BLaER1 treated with 17β-estradiol and CSF1 and Interleukin-3, amounts not matched to agents 10 nM and 100 nM (cell line): ENCODE results near the gene RNF144A.

ENCODE experiments used
- H3K27ac ChIP-seq, 11 experiments: shearing (Covaris generic); formaldehyde crosslinking; 2 replicates each; pipeline ENCODE4 v1.8.1; 2022
- H3K27me3 ChIP-seq, 11 experiments: shearing (Covaris generic); formaldehyde crosslinking; 2 replicates each; pipeline ENCODE4 v1.8.1; 2022
- H3K36me3 ChIP-seq, 11 experiments: shearing (Covaris generic); formaldehyde crosslinking; 2 replicates each; pipeline ENCODE4 v1.8.1; 2022
- H3K4me1 ChIP-seq, 10 experiments: shearing (Covaris generic); formaldehyde crosslinking; 2 replicates each; pipeline ENCODE4 v1.8.1; 2022
- H3K4me2 ChIP-seq, 11 experiments: shearing (Covaris generic); formaldehyde crosslinking; 2 replicates each; pipeline ENCODE4 v1.8.1; 2022
- H3K4me3 ChIP-seq, 10 experiments: shearing (Covaris generic); formaldehyde crosslinking; 2 replicates each; pipeline ENCODE4 v1.8.1; 2022
- H3K9ac ChIP-seq, 11 experiments: shearing (Covaris generic); formaldehyde crosslinking; 2 replicates each; pipeline ENCODE4 v1.8.1; 2022
- H3K9me3 ChIP-seq, 11 experiments: shearing (Covaris generic); formaldehyde crosslinking; replicated peaks in 1 of 11; 2 replicates each; pipeline ENCODE4 v1.8.1; 2022
- H4K20me1 ChIP-seq, 11 experiments: shearing (Covaris generic); formaldehyde crosslinking; 2 replicates each; pipeline ENCODE4 v1.8.1; 2022
- Cebpa-rat ChIP-seq, 11 experiments: shearing (Covaris generic); IDR thresholded peaks; 2 replicates each; pipeline ENCODE4 v1.8.1; 2022

Gene RNF144A

DNA sequence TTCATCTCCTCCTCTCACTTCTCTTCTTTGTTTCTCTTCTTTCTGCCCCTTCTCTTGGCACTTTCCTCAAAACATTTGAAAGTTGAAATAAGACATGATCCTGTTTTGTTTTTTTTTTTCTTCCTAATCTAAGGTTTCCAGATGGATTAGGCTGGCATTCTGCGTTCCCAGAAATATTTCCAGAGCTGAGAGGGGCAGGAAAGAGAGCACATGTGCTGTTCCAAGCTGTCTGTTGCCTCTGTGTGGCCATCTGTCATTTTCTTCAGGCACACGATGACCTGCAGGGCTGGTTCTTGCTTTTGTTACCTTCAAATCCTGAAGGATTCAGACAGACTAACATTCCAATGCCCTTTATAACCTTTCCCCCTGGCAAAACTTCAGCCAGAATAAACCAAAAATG is 142.9 kb downstream of the RNF144A start:
- TF ChIP-seq Cebpa-rat (IDR thresholded peaks at IDR 0.05), result no peak
- Histone ChIP-seq H3K4me3 (no peak overlapping the region), H3K4me1 (peaks cover 31 to 48% (median 41%) of the 10 kb centered on the region in 10 experiments), H4K20me1 (no peaks in the 10 kb centered on the region), H3K4me2 (peak overlapping the region in 6 of 11 experiments; percentile 58 to 86 (median 74); a peak in 6 of 22 replicates), H3K9ac (no peak overlapping the region), H3K9me3 (peaks cover 0 to 10% (median 7%) of the 10 kb centered on the region in 11 experiments; a peak in 8 of 22 replicates), H3K27me3 (no peaks in the 10 kb centered on the region), H3K27ac (no peak overlapping the region; a peak in 1 of 22 replicates), H3K36me3 (no peaks in the 10 kb centered on the region)

DNA sequence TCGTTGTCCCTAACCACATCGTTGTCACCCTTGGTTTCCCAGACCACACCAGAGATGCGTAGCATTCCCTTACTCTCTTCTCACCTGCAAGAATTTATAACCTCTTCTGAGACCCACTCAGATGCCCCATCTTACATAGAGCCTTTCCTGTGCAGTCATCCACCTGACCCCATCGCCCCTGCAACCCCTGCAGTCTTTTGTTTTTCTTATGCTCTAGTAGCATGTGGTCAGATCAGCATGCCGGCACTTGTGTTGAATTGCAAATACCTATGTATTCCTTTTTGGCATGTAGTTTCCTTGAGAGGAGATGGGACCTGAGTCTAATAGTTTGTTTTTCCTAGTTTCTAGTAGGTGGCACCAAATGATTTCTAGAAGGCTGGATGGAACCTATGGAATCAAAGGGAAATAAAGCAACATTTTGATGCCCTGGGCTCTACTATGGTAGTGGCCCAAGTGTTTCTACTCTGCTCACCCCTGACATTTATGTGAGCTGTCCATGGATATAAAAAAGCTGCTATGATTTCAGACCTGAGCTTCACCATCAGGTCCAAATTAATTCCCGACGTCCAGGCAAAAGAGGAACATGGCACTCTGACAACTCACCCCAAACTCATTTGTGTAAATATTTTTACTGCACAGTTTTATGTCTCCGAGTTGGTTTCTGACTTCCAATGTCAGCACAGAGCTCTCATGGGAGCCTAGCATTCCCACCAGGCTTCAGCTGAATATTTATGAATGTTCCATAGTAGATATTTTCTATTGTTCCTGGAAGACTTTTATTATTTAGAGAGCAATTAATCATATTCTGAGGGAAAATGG is 143.6 kb downstream of the RNF144A start:
- Histone ChIP-seq H3K4me1 (peaks cover 31 to 45% (median 40%) of the 10 kb centered on the region in 10 experiments), H3K27me3 (no peaks in the 10 kb centered on the region), H3K27ac (no peak overlapping the region), H3K36me3 (no peaks in the 10 kb centered on the region), H4K20me1 (no peaks in the 10 kb centered on the region), H3K4me3 (no peak overlapping the region), H3K9me3 (peaks cover 0 to 10% (median 7%) of the 10 kb centered on the region in 11 experiments; a peak in 8 of 22 replicates), H3K9ac (no peak overlapping the region), H3K4me2 (no peak overlapping the region)
- TF ChIP-seq Cebpa-rat (IDR thresholded peaks at IDR 0.05), result no peak

DNA sequence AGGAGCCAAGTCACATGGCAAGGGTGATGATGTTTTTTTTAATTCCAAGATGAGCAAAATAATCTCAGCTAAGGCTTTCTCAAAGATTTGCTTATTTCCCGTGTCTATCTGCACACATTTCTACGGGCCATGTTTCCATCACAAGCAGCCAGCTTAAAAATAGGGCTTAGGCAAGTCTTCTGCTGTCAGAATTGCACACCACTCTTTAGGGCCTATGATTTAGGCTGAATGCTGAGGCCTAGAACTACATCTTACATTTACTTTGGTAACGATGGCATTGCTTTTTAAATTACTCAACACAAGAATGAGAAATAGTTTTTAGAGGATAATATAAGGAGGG is 144.2 kb downstream of the RNF144A start:
- TF ChIP-seq Cebpa-rat (IDR thresholded peaks at IDR 0.05), result no peak
- Histone ChIP-seq H3K27me3 (no peaks in the 10 kb centered on the region), H3K36me3 (no peaks in the 10 kb centered on the region), H3K4me1 (peaks cover 28 to 39% (median 35%) of the 10 kb centered on the region in 10 experiments), H3K4me2 (no peak overlapping the region), H3K9me3 (peaks cover 0 to 10% (median 7%) of the 10 kb centered on the region in 11 experiments; a peak in 8 of 22 replicates), H3K9ac (no peak overlapping the region), H3K4me3 (no peak overlapping the region), H3K27ac (no peak overlapping the region), H4K20me1 (no peaks in the 10 kb centered on the region)

DNA sequence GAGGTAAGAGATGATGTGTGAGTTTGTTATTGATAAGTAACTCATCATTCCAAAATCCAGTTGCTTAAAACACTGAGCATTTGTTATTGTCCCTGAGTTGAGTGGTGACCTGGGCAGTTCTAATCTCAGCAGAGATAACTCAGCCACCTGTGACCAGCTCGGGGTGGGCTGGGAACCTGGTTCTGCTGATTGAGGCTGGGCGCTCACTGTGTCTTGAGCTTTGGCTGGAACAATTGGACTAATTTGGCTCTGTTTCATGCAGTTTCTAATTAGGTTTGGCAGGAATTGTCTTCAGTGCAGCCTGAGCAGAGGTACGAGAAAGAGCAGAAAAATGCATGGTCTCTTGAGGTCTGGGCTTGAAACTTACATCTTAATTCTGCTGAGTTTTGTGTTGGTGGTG is 144.7 kb downstream of the RNF144A start:
- H3K36me3 ChIP-seq, result no peaks in the 10 kb centered on the region
- H3K27me3 ChIP-seq, result no peaks in the 10 kb centered on the region
- no peak overlapping the region for H3K9ac ChIP-seq

DNA sequence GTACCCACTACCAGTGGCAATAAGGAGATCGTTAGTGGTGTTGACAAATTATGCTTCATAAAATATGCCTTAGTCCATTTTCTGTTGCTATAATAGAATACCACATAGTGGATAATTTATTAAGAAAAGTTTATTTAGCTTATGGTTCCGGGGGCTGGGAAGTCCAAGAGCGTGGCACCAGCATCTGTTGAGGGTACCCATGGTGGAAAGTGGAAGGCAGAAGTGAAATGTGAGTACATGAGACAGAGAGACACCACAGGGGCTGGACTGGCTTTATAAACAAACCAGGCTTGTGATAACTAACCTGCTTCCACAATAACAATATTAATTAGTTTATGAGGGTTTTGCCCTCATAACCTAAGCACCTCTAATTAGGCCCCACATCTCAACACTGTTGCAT is 146.6 kb downstream of the RNF144A start:
- H3K36me3 ChIP-seq, result no peaks in the 10 kb centered on the region
- no peaks in the 10 kb centered on the region for H4K20me1 ChIP-seq
- no peaks in the 10 kb centered on the region for H3K27me3 ChIP-seq
- H3K4me1 ChIP-seq, result peaks cover 9 to 17% (median 13%) of the 10 kb centered on the region in 10 experiments
- H3K4me2 ChIP-seq, result no peak overlapping the region
- no peak overlapping the region for H3K4me3 ChIP-seq
- no peak for TF ChIP-seq Cebpa-rat (IDR thresholded peaks at IDR 0.05)
- peaks cover 0 to 10% (median 7%) of the 10 kb centered on the region in 11 experiments; a peak in 8 of 22 replicates for H3K9me3 ChIP-seq
- no peak overlapping the region for H3K27ac ChIP-seq
- no peak overlapping the region for H3K9ac ChIP-seq

More for the DNA sequence above, 144.7 kb downstream of the RNF144A start:
- no peak for TF ChIP-seq Cebpa-rat (IDR thresholded peaks at IDR 0.05)
- no peak overlapping the region for H3K27ac ChIP-seq
- no peaks in the 10 kb centered on the region for H4K20me1 ChIP-seq
- H3K9me3 ChIP-seq, result peaks cover 0 to 10% (median 7%) of the 10 kb centered on the region in 11 experiments; a peak in 8 of 22 replicates
- no peak overlapping the region for H3K4me3 ChIP-seq
- H3K4me1 ChIP-seq, result peaks cover 24 to 34% (median 30%) of the 10 kb centered on the region in 10 experiments
- H3K4me2 ChIP-seq, result no peak overlapping the region

DNA sequence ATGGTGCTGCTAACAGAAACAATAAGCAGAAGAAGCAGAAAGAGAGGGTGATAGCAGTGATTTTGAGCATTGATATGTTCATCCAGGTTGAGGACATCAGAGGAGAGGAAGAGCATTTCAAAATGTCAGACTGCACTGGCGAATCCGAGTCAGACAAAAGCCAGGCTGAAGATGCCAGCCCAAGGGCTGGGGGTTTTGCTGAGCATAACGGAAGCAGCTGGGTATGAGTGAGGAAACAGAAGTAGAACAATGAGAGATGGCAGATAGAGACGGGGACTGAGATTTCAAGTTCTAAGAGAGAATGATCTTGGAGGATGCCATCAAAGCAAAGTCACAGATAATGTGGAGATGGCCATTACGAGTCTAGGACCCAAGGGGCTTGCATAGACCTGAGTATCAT is 151.2 kb downstream of the RNF144A start:
- H3K9ac ChIP-seq, result no peak overlapping the region
- no peak overlapping the region for H3K4me2 ChIP-seq
- no peak overlapping the region for H3K4me3 ChIP-seq
- H4K20me1 ChIP-seq, result no peaks in the 10 kb centered on the region
- no peak for TF ChIP-seq Cebpa-rat (IDR thresholded peaks at IDR 0.05)
- H3K9me3 ChIP-seq, result peaks cover 0 to 33% (median 12%) of the 10 kb centered on the region in 11 experiments; a peak in 13 of 22 replicates
- no peaks in the 10 kb centered on the region for H3K36me3 ChIP-seq
- H3K27ac ChIP-seq, result no peak overlapping the region
- peaks cover 0 to 23% (median 18%) of the 10 kb centered on the region in 10 experiments; a peak in 13 of 20 replicates for H3K4me1 ChIP-seq
- no peaks in the 10 kb centered on the region for H3K27me3 ChIP-seq

DNA sequence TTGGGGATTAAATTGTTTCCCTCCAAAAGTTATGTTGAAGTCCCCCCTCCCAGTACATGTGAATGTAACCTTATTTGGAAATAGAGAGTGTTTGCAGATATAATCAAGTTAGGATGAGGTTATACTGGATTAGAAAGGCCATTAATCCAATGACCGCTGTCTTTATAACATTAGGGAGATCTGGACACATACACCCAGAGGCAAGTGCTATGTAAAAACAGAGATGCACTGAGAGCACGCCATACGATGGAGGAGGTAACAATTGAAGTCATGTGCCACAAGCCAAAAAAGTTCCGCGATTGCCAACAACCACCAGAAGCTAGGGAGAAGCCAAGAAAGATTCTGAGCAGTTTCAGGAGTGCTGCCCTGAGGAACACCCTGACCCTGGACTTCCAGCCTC is 153.3 kb downstream of the RNF144A start:
- Histone ChIP-seq H3K27me3 (no peaks in the 10 kb centered on the region), H4K20me1 (no peaks in the 10 kb centered on the region), H3K4me2 (peak overlapping the region in 2 of 11 experiments; percentile 51 to 58; a peak in 1 of 22 replicates), H3K4me1 (peaks cover 0 to 26% (median 19%) of the 10 kb centered on the region in 10 experiments; a peak in 13 of 20 replicates), H3K27ac (peak overlapping the region in 5 of 11 experiments; percentile 79 to 84 (median 81); a peak in 5 of 22 replicates), H3K4me3 (no peak overlapping the region), H3K36me3 (no peaks in the 10 kb centered on the region), H3K9me3 (peaks cover 0 to 31% (median 9%) of the 10 kb centered on the region in 11 experiments; a peak in 12 of 22 replicates), H3K9ac (no peak overlapping the region)
- no peak for TF ChIP-seq Cebpa-rat (IDR thresholded peaks at IDR 0.05)

DNA sequence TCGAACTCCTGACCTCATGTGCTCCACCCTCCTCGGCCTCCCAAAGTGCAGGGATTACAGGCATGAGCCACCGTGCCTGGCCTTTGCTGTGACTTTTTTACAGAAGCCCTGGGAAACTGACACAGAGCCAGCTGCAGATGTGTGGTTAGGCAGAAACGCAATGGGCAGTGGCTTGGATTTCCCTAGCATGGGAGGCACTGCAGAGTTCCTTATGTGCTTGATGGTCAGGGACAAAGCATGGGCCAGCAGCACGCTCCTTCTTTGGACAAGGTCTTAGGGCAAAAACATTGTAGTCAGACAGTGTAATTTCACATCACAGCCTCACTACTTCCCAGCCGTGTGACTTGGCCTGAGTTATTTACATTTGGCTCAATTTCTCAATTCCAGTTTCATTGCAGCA is 153.9 kb downstream of the RNF144A start:
- TF ChIP-seq Cebpa-rat (IDR thresholded peaks at IDR 0.05), result no peak

DNA sequence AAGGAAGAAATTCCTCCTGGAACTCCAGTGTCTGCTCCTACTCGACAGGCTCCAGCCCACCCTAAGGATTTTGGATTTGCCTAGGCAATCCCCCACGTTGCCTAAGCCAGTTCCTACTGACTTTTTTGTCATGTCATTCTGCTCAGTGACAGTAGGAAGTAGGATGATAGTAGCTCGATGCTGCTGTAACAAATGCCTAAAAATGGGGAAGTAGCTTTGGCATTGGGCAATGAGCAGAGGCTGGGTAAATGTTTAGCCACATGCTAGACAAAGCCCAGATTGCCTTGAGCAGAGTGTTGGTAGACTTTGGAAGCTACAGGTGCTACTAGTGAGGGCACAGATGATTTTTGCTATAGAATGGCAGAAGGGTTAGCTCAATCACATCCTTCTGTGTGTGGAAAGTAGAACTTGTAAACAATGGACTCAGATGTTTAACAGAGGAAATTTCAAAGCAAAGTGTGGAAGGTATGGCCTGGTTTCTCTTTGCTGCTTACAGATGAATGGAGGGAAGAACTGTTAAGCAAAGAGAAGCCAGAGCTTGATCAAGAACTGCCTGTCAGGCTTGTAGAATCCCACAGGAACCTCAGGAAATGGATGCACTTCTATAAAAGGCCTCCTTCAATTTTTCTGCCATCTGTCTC is 154.8 kb downstream of the RNF144A start:
- peak; percentile 74 to 95 (median 93) for TF ChIP-seq Cebpa-rat (IDR thresholded peaks at IDR 0.05)

More for the DNA sequence above, 153.9 kb downstream of the RNF144A start:
- H3K4me3 ChIP-seq, result no peak overlapping the region
- no peaks in the 10 kb centered on the region for H3K27me3 ChIP-seq
- H3K27ac ChIP-seq, result peak overlapping the region; percentile 29 to 84 (median 79); a peak in 19 of 22 replicates
- H3K4me2 ChIP-seq, result peak overlapping the region in 8 of 11 experiments; percentile 27 to 63 (median 49); a peak in 12 of 22 replicates
- peaks cover 0 to 29% (median 19%) of the 10 kb centered on the region in 10 experiments; a peak in 13 of 20 replicates for H3K4me1 ChIP-seq
- H3K9ac ChIP-seq, result peak overlapping the region in 2 of 11 experiments; percentile 50 to 57; a peak in 3 of 22 replicates
- no peaks in the 10 kb centered on the region for H4K20me1 ChIP-seq
- H3K9me3 ChIP-seq, result peaks cover 0 to 31% (median 9%) of the 10 kb centered on the region in 11 experiments; a peak in 12 of 22 replicates
- no peaks in the 10 kb centered on the region for H3K36me3 ChIP-seq

More for the DNA sequence above, 154.8 kb downstream of the RNF144A start:
- H3K4me3 ChIP-seq, result no peak overlapping the region; a peak in 1 of 20 replicates
- no peaks in the 10 kb centered on the region for H3K27me3 ChIP-seq
- peaks cover 0 to 29% (median 19%) of the 10 kb centered on the region in 10 experiments; a peak in 13 of 20 replicates for H3K4me1 ChIP-seq
- H3K27ac ChIP-seq, result peak overlapping the region; percentile 29 to 84 (median 79); a peak in 21 of 22 replicates
- peaks cover 0 to 31% (median 9%) of the 10 kb centered on the region in 11 experiments; a peak in 12 of 22 replicates for H3K9me3 ChIP-seq
- no peaks in the 10 kb centered on the region for H3K36me3 ChIP-seq
- peak overlapping the region in 9 of 11 experiments; percentile 3 to 63 (median 47); a peak in 14 of 22 replicates for H3K4me2 ChIP-seq
- H4K20me1 ChIP-seq, result no peaks in the 10 kb centered on the region
- H3K9ac ChIP-seq, result peak overlapping the region in 6 of 11 experiments; percentile 24 to 62 (median 52); a peak in 13 of 22 replicates
